ENCODE measurements around the gene IL31.
"Not testable (repeated sequence)": the region's sequence is repeated elsewhere in the genome, so short reads cannot be mapped to it uniquely, and the experiment has no call there.

The IL31 gene

DNA sequence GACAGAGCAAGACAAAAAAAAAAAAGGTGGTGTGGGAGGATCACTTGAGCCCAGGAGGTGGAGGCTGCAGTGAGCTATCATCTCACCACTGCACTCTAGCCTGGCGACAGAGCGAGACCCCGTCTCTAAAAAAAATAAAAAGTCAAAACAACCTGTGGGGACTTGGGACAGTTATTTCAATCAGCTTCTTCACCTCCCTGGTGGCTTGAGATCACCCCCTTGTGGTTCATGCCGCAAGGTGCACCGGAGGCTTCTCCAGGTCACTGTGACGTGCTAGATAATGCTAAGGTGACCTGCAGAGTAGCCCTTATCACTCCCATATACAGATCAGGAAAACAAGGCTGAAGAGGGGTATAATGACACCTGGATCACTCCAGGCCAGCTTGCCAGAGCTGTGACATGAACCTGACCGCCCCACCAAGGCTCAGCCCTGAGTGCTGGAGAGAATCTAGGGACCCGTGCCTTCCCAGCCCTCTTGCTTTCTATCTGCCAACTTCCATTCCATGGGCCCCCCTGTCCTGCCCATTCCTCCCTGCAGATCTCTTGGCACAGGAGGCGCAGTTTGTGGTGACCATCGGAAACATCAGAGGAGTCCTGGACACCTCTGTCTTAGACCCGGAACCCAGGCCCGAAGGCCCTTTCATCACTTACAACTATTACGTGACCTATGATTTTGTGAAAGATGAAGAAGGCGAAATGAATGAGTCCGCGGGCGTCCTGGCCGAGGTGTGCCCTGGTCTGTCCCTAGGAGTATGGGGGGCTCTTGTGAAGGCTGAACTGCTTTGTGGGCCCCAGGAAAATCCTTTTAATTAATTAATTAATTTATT, 17.0 kb upstream of the IL31 start:
- DNase-seq = no peak

DNA sequence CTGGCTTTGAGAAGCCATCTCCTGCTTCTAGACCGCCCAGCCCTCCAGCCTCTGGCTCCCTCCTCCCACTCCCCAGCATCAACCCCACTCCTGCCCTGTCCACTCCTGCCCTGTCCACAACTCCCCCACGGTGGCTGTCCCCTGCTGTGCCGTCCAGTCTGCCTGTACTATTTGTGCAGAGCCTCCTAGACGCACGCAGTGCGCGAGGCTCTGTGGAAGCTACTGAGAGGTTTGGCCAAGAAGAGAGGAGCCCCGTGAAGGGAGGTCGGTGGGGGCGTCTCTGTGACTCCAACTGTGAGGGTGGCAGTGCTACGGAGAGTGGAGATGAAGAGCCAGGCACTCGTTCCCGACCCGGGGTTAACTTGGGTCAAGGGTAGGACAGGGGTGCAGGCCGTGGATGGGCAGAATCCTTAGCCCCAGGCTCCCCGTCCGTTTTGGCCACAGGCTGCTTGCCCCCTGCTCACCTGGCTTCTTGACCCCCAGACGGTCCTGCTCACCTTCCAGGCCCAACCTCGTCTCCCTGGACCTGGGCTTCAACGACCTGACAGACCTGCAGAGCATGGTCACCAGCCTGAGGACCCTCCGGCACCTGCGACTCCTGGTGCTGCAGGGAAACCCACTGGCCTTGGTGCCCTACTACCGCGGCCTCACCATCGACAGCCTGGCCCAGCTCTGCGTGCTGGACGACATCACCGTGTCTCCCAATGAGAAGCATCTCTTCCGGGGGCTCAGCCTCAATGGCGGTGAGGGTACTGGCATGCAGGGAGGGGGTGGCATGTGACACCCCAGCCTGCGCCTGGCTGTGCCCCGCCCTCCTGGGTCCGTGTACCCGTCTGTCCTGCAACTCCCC, 15.8 kb upstream of the IL31 start:
- DNase-seq = no peak

DNA sequence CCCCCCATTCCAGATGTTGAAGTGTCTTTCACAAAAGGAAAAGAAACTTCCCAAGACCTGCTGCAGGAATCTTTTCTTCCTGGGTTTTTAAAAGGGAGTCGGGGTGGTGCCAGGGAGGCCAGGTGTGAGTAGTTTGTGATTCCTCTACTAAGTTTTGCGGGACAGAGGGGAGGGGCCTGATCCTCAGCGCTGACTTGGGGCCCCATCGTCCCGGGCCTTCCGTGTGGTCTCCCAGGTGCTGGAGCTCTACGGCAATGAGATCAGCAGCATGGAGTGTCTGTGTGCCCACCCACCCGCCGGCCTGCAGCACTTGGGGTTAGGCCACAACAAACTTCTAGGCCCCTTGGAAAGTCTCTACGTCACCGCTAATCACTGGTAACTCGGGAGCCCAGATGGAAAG, 13.4 kb upstream of the IL31 start:
- DNase-seq = no peak

DNA sequence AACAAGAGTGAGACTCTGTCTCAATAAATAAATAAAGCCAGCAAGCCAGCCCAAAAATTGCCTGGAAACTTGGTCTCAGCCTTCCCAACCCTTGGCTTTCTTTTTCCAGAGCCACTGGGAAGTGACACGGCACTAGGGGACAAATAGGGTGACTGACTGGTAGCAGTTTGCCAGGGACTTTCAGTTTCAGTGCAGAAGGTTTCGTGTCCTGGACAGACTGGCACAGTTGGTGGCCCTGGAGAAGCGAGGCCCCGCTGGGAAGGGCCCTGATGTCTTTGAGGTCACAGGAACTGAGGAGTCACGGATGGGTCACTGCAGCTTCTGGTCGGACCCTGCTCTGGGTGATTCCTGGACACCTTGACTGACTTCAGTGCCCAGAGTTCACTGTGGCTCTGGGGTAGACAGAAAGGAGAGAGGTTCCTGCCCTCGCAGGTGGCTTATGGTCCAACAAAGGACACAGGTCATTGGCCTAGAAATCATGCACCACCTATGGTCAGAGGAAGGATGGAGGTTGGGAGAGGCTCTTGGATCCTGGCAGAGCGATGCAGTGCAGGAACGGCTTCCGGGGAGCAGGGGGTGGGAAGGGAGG, 11.6 kb upstream of the IL31 start:
- DNase-seq = no peak

DNA sequence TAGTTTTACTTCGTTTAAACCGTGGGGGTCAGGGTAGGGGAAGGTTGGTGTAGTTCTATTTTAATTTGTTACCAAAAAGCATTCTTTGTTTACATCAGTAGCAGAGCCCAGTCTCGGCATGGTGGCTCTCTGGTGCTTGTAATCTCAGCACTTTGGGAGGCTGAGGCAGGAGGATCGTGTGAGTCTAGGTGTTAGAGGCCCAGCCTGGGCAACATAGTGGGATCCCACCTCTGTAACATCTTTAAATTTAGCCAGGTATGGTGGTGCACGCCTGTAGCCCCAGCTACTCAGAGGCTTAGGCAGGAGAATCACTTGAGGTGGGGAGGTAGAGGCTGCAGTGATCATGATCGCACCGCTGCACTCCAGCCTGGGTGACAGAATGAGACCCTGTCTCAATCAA, 11.1 kb upstream of the IL31 start:
- DNase-seq = no peak

DNA sequence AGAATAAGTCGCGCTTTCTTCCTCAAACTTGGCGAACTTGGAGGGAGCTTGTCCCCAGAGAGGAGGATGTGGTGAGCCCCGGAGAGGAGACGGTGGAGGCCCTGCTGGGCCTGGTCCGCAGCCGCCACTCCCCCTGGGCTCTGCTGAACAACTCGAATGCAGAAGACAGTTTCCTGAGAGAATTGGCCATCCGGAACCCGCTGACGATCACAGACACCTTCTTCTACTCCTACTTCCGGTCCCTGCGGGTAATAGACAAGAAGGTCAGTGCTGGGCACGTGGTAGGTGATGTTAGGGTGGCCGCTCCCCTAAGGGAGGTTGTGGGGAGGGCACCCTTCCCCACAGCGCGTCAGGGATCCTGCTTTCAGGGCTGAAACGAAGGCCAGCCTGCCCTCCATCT, 10.5 kb upstream of the IL31 start:
- no peak for DNase-seq

DNA sequence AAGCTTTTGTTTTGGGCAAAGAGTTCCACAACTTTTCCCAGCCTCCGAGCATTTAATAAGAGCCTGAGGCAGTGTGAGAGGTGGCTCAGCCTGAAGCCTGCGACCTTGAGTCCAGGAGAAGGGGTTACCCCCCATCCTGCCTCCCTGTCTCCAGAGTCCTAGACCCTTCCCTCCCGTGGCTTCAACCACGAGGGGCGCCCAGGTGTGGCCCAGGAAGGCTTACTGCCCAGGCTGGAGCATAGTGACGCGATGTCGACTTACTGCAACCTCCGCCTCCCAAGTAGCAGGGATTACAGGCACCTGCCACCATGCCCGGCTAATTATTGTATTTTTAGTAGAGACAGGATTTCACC, 9.5 kb upstream of the IL31 start:
- DNase-seq = no peak

DNA sequence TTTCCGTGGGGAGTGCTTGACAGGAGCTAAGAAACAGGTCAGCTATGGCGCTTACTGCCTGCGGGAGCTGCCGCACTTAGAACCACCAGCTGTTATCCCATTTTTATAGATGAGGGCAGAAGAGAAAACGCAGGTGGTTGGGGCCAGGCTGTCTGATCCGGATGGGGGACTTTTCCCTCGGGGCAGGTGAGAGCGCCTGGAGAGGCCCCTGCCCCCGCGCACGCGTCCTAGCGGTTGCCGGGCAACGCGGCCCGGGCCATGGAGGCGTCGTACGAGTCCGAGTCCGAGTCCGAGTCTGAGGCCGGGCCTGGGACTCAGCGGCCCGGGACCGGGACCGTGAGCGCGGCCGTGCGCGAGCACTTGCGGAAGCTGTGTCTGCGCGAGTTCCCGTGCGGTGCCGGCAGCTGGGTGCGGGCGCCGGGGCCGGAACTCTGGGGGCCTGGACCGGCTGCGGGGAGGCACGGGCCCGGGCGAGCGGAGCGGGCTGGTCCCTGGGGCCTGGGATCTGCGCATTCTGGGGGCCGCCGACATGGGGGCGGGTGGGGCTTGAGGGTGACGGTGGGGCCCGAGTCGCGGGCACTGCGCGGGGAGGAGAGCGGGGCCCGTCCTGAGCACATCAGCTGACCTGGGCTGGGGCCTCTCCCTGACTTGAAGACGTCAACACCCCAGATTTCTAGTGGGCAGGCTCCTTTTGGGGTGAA, 9.0 kb upstream of the IL31 start, which contains the start of gene LRRC43:
TSS of gene LRRC43 (plus strand) at position 237 of the 701 bp plus-strand sequence. CDS start at position 259, 22 bp downstream.
- DNase-seq = no peak

DNA sequence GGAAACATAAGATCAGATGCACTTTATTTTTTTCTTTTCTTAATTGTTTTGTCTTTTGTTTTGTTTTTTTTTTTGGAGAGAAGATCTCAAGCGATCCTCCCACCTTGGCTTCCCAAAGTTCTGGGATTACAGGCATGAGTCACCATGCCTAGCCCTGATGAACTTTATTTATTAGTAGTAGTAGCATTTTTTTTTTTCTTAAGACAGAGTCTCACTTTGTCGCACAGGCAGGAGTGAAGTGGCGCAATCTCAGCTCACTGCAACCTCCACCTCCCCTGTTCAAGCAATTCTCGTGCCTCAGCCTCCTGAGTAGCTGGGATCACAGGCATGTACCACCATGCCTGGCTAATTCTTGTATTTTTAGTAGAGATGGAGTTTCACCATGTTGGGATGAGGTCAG, 2.5 kb upstream of the IL31 start:
- DNase-seq = not testable (repeated sequence)

DNA sequence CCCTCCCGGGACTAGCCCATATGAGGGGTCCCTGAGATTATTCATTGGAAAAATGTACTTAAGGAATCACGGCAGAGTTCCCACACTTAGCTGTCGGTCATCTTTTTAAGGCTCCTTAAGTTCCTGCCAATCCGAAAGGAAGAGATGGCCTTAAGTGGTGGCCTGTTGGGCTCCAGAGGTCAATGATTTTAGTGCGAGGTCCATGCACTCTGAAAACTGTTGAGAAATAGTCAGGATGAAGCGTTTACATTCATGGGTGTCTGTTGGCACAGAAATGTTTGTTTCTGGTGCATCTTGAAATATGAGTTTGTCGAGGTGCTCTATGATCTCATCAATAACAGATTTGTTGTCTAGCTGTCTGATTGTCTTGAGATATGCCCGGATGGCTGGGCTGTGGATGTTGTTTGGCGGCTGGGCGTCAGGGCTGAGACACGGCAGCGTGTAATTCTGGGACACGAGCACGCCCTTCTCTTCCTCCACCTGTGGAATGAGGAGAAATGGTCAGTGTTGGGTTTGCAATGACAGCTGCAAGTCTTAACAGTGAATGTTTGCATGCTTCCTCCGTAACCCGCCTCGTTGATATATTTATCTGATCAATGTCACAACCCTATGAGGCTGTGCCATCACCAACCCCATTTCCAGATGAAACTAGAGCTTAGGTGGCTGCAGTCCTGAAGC, 1.6 kb downstream of the IL31 start:
- no peak for DNase-seq

DNA sequence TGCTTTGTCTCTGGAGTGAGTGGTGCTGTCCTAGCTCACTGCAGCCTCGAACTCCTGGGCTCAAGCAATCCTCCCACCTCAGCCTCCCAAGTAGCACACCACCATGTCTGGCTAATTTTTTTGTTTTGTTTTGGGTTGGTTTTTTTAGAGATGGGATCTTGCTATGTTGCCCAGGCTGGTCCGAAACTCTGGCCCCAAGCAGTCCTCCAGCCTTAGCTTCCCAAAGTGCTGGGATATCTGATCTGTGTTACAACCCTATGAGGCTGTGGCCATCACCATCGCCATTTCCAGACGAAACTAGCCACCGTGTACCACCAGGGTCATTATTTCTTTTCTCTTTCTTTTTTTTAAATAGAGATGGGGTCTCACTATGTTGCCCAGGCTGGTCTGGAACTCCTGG, 2.6 kb downstream of the IL31 start:
- no peak for DNase-seq

DNA sequence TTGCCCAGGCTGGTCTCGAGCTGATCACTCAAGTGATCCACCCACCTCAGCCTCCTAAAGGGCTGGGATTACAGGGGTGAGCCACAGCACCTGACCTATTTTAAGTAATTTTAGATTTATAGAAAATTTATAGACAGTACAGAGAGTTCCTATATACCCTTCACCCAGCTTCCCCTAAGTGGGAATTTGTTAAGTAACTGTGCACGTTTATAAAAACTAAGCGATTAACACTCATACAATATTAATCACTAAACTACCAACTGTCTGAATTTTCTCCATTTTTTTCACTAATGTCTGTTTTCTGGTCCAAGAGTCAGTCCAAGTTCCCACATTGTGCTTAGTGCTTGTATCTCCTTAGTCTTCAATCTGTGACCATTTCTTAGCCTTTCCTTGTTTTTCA, 5.5 kb downstream of the IL31 start:
- no peak for DNase-seq

DNA sequence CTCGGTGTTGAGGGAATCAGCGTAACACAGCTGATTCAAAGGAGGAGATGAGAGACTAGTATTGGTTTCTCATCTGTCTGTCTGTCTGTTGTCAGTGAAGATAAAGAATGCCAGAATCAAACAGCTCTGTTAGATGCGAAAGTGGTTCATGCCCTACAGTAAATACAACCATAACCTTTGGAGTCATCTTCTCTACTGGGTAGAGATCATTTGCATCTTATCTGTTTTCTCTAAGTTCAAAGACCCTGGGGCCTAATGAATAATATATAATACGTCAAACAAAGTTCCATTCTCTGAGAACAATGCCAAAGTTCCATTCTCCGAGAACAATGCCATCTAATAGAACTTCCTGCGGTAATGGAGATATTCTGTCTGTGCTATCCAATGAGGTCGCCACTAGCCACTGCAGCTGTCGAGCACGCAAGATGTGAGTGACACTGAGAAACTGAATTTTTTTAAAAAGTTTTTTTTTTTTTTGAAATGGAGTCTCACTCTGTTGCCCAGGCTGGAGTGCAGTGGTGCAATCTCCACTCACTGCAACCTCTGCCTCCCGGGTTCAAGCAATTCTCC, 6.6 kb downstream of the IL31 start:
- no peak for DNase-seq

DNA sequence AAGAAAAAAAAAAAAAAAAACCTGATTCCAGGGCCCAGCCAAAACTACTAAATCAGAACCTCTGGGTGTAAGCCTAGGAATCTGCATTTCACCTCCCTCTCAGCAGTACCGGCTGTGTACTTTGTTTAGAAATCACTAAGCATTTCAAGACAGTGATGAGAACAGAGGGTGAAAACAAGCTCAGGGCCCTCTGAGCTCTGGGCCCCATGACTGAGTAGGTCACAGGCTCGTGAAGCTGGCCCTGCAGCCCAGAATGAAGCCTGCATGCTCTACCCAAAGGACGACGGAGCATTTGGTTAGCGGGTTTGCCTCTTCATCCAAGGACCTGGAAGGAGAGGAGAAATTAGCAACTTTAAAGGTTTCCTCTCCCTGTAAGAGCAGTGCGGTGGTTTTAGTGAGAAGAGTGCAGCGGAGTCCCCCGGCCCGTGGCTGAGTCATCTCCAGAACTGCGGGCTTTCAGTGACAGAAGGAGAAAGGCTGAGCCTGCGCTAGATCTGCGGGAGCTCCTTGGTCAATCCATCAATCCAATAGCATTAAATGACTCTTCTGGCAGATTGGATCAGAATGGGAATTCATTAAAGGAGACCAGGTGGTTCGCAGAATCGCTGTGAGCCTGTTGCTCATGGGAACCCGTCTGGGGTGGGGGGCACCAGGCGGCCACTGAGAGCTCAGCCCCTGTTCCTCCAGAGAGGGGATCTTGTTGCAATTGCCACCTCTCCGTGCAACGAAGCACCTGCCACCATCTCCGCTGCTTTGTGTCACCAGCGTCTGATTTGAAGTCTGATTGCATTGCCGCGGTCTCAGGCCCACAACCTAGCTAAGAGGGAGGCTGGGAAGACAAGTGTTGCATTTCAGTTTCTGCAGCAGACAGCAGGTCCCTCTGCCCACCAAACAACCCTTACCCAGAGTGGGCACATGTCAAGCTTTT, 7.3 kb downstream of the IL31 start:
- no peak for DNase-seq

DNA sequence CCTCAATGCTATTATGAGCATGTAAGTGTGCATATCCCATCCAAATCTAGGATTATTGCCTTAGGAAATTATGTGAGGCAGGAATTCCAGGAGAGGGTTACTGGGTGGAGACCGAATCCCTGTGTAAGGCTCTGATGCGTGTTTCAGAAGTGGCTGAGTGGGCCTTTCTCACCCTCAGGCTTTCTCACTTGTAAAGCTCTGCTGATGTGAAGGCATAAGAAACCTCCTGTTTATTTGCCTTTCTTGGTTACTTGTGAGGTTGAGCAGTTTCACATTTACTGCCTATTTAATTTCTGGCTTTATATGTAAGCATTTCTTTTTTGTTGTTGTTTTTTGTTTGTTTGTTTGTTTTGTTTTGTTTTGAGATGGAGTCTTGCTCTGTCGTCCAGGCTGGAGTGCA, 11.0 kb downstream of the IL31 start:
- no peak for DNase-seq

DNA sequence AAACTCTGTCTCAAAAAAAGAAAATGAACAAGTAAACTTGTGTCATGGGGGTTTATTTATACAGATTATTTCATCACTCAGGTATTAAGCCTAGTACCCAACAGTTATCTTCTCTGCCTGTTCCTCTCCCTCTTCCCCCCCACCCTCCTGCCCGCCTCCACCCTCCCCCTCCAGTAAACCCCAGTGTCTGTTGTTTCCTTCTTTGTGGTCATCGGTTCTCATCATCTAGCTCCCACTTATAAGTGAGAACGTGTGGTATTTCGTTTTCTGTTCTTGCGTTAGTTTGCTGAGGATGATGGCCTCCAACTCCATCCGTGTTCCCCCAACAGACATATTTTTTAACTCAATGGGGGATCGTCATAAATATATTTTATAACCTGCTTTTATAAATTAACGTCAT, 12.3 kb downstream of the IL31 start:
- DNase-seq = no peak

DNA sequence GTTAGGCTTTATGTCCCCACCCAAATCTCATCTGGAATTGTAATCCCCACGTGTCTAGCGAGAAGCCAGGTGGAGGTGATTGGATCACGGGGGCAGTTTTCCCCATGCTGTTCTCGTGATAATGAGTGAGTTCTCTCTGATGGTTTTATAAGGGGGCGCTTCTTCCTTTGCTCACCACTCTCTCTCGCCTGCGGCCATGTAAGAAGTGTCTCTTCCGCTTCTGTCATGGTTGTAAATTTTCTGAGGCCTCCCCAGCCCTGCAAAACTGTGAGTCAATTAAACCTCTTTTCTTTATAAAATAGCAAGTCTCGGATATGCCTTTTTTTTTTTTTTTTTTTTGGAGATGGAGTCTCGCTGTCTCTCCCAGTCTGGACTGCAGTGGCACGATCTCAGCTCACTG, 13.3 kb downstream of the IL31 start:
- DNase-seq = no peak

DNA sequence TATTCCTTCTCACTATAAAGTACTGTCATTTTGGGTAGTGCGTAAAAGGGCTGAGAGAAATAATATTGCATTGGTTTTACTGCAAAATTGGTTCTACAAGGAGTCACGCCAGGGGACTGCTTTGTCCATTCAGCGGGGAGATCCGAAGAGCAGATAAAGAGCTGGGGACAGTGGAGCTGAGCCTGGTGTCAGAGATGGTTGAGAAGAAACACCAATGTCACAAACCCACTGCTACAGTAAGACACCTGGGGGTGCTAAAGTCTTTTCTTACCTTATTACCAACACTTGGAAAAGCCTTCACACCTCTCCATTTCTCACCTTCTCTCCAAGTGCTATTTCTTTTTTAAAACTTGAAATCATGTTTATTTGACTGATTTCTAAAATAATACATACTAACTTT, 14.1 kb downstream of the IL31 start:
- DNase-seq = no peak

DNA sequence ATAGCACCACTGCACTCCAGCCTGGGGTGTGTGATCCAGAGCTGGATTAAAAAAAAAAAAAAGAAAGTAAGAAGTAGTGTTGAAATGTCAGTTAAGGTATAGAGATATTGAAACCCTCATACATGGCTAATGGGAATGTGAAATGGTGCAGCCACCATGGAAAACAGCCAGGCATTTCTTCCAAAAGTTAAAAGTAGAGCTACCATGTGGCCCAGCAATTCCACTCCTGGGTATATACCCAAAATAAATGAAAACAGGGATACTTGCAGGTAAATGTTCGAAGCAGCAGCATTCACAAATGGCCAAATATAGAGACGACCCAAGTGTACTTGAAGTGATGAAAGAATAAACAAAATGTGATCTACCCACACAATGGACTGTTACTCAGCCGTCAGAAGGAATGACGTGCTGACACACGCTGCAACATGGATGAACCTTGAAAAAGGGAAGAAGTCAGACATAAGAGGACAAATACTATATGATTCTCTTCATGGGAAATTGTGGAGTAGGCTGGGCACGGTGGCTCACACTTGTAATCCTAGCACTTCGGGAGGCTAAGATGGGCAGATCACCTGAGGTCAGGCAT, 15.2 kb downstream of the IL31 start:
- no peak for DNase-seq

DNA sequence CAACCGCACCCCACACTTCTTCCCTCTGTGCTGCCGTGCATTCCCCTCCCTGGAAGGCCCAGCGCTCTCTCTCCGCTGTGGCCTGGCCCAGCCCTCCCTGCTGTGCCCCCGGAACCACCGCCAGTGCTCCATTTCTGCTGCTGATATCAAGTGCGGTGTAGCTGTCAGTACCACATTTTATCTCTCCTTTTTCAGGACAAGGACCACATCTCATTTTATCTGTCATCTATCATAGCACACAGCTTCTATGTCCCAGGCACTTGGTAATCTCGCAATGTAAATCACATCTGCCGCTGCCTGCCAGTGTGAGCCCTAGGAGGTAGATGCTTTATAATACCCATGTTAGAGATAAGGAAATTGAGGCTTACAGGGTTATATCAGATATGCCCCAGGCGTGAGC, 18.3 kb downstream of the IL31 start:
- no peak for DNase-seq

DNA sequence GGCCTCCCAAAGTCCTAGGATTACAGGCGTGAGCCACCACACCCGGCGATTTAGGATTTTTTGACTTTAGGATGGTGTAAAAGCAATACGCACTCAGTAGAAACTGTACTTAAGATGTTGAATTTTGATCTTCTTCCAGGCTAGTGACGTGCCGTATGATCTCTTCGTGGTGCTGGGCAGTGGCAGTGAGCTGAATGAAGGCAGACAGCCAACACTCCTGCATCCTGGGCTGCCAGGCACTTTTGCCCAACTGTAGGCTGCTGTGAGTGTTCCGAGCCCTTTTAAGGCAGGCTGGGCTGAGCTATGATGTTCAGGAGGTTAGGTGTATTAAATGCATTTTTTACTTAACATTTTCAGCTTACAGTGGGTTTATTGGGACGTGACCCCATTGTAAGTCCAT, 21.3 kb downstream of the IL31 start:
- no peak for DNase-seq

Data from cerebellar nuclear complex (tissue), 1 donor.